Neural cell (in vitro differentiated cells): Measurements from ENCODE around the gene KIN. TPM values are rescaled to one million over a fixed set of nuclear protein-coding genes. Genes with fewer than 3 reads are reported as not detected.

Experiments
- H2AFZ ChIP-seq: fragments of 200-600, 300-800 bp; sonication (generic), shearing (Covaris generic); 2 replicates; pipeline ENCODE4 v1.6.0; 2014; ENCODE audit warnings: low read depth, mild to moderate bottlenecking, antibody characterized with exemption, low read length, moderate library complexity
- H3F3A ChIP-seq: fragments of 200-600 bp; shearing (Covaris generic); 2 replicates; pipeline ENCODE4 v1.6.1; 2016; ENCODE audit warnings: mild to moderate bottlenecking, moderate library complexity, mixed read lengths, antibody characterized with exemption, low read length; ENCODE audit not compliant: insufficient read depth, poor library complexity, severe bottlenecking
- H3K27ac ChIP-seq: fragments of 200-600, 300-800 bp; sonication (generic), shearing (Covaris generic); 2 replicates; pipeline ENCODE4 v1.5.1; 2014; ENCODE audit warnings: mild to moderate bottlenecking, low read length, moderate library complexity
- H3K27me3 ChIP-seq: fragments of 300-800, 200-600 bp; sonication (generic), shearing (Covaris generic); 2 replicates; pipeline ENCODE4 v1.6.0; 2014; ENCODE audit warnings: mild to moderate bottlenecking, low read depth, low read length, moderate library complexity; ENCODE audit not compliant: insufficient read depth
- H3K36me3 ChIP-seq: fragments of 300-800, 200-600 bp; sonication (generic), shearing (Covaris generic); 2 replicates; pipeline ENCODE4 v1.5.1; 2014; ENCODE audit warnings: mild to moderate bottlenecking, antibody characterized with exemption, low read length, moderate library complexity; ENCODE audit not compliant: insufficient read depth
- H3K4me2 ChIP-seq: fragments of 300-800, 200-600 bp; sonication (generic), shearing (Covaris generic); 2 replicates; pipeline ENCODE4 v1.6.0; 2014; ENCODE audit warnings: mild to moderate bottlenecking, low read length
- H3K4me3 ChIP-seq: fragments of 300-800, 200-600 bp; sonication (generic), shearing (Covaris generic); 2 replicates; pipeline ENCODE4 v1.5.1; 2014; ENCODE audit warnings: mild to moderate bottlenecking, low read length, moderate library complexity
- H3K79me2 ChIP-seq: fragments of 200-600 bp; shearing (Covaris generic); replicated peaks from 2 replicates; pipeline ENCODE4 v1.6.0; 2014; ENCODE audit warnings: mild to moderate bottlenecking, low read length, moderate library complexity; ENCODE audit not compliant: insufficient read depth
- H3K9ac ChIP-seq: fragments of 300-800, 200-600 bp; sonication (generic), shearing (Covaris generic); 2 replicates; pipeline ENCODE4 v1.6.1; 2016; ENCODE audit warnings: mild to moderate bottlenecking, low read length, mixed read lengths
- H3K9me2 ChIP-seq: fragments of 200-600 bp; shearing (Covaris generic); 2 replicates; pipeline ENCODE4 v1.6.1; 2016; ENCODE audit warnings: mild to moderate bottlenecking, low read length, mixed read lengths; ENCODE audit not compliant: insufficient read depth
- H3K9me3 ChIP-seq: fragments of 200-600, 300-800 bp; sonication (generic), shearing (Covaris generic); 2 replicates; pipeline ENCODE4 v1.6.1; 2016; ENCODE audit warnings: mild to moderate bottlenecking, mixed run types, low read length, moderate library complexity, mixed read lengths
- H4K20me1 ChIP-seq: fragments of 200-600 bp; shearing (Covaris generic); 2 replicates; pipeline ENCODE4 v1.6.1; 2016; ENCODE audit warnings: mild to moderate bottlenecking, mixed run types; ENCODE audit not compliant: insufficient read depth
- CTCF ChIP-seq: fragments of 450-650 bp; IDR thresholded peaks from 2 replicates; pipeline ENCODE4 v1.5.1; 2014; ENCODE audit warnings: antibody characterized with exemption, mild to moderate bottlenecking, moderate library complexity; ENCODE audit not compliant: poor library complexity, severe bottlenecking
- EP300 ChIP-seq: fragments of 450-650 bp; conservative IDR thresholded peaks from 2 replicates; pipeline ENCODE4 v1.6.1; 2014; ENCODE audit warnings: antibody characterized with exemption, mild to moderate bottlenecking, moderate library complexity; ENCODE audit not compliant: poor library complexity, severe bottlenecking
- EZH2 ChIP-seq: fragments of 200-600, 300-800 bp; shearing (Covaris generic), sonication (generic); IDR thresholded peaks from 2 replicates; pipeline ENCODE4 v1.6.1; 2014; ENCODE audit warnings: antibody characterized with exemption, low read length, borderline replicate concordance, mild to moderate bottlenecking; ENCODE audit not compliant: insufficient read depth, poor library complexity, severe bottlenecking
- MXI1 ChIP-seq: fragments of 450-650 bp; conservative IDR thresholded peaks from 2 replicates; pipeline ENCODE4 v1.6.1; 2014; ENCODE audit warnings: antibody characterized with exemption, mild to moderate bottlenecking; ENCODE audit not compliant: poor library complexity, severe bottlenecking
- POLR2AphosphoS5 ChIP-seq: IDR thresholded peaks from 2 replicates; pipeline ENCODE4 v1.6.1; 2012
- RAD21 ChIP-seq: fragments of 450-650 bp; conservative IDR thresholded peaks from 2 replicates; pipeline ENCODE4 v1.6.1; 2014; ENCODE audit warnings: antibody characterized with exemption, mild to moderate bottlenecking, moderate library complexity
- REST ChIP-seq: IDR thresholded peaks from 2 replicates; pipeline ENCODE4 v1.6.1; 2012; ENCODE audit warnings: borderline replicate concordance
- SMC3 ChIP-seq: fragments of 450-650 bp; conservative IDR thresholded peaks from 2 replicates; pipeline ENCODE4 v1.6.1; 2014; ENCODE audit warnings: antibody characterized with exemption, mild to moderate bottlenecking, moderate library complexity; ENCODE audit not compliant: poor library complexity
- TAF1 ChIP-seq: IDR thresholded peaks from 2 replicates; pipeline ENCODE4 v1.6.1; 2012; ENCODE audit warnings: low read depth
- polyA plus RNA-seq: library from polyadenylated mRNA; depleted of rRNA; stranded (reverse); fragments of >200 nt; gene quantifications from 2 replicates; pipeline ENCODE4 v1.2.3, GENCODE V29; 2014

Gene KIN
- polyA plus RNA-seq, 1 donor from 2014 or later: 24.4 TPM

GRCh38 chr10:7744307-7744706, 43.5 kb downstream of the KIN start:
- Histone ChIP-seq H3K9me2 (no peaks in the 10 kb centered on the region), H4K20me1 (no peaks in the 10 kb centered on the region), H3K36me3 (no peaks in the 10 kb centered on the region), H3F3A (no peaks in the 10 kb centered on the region), H3K27ac (no peak overlapping the region), H3K9ac (no peak overlapping the region), H3K4me3 (no peak overlapping the region), H3K9me3 (no peaks in the 10 kb centered on the region), H3K79me2 (no peaks in the 10 kb centered on the region), H2AFZ (no peak overlapping the region), H3K27me3 (no peaks in the 10 kb centered on the region), H3K4me2 (no peak overlapping the region)
- TF ChIP-seq SMC3 (no peak), TAF1 (no peak), EP300 (no peak), MXI1 (no peak), CTCF (no peak), RAD21 (no peak), EZH2 (no peak), POLR2AphosphoS5 (no peak), REST (no peak)

- no peak overlapping the region for H2AFZ ChIP-seq
- TF ChIP-seq TAF1: no peak
- TF ChIP-seq POLR2AphosphoS5: no peak
- TF ChIP-seq EZH2: no peak
- TF ChIP-seq EP300: no peak
- TF ChIP-seq RAD21: no peak
- H3K36me3 ChIP-seq: no peaks in the 10 kb centered on the region
- H3K27me3 ChIP-seq: no peaks in the 10 kb centered on the region
- no peaks in the 10 kb centered on the region for H3F3A ChIP-seq
- no peaks in the 10 kb centered on the region for H3K79me2 ChIP-seq
- no peak overlapping the region for H3K4me2 ChIP-seq
- no peaks in the 10 kb centered on the region for H3K9me2 ChIP-seq
- no peaks in the 10 kb centered on the region for H3K9me3 ChIP-seq
- H4K20me1 ChIP-seq: no peaks in the 10 kb centered on the region
- no peak overlapping the region for H3K27ac ChIP-seq
- H3K9ac ChIP-seq: no peak overlapping the region
- no peak overlapping the region for H3K4me3 ChIP-seq
These were observed 49.0 kb downstream of the KIN start for GRCh38 chr10:7738536-7739407.
